ENCODE measurements around the gene GTF3A.
"Not testable (repeated sequence)": the region's sequence is repeated elsewhere in the genome, so short reads cannot be mapped to it uniquely, and the experiment has no call there.

- not testable (repeated sequence) for TF ChIP-seq POLR2A, TAF1 (IDR thresholded peaks at IDR 0.05; ENCODE audit: low read depth, low read length)
These were observed 24.0 kb upstream of the GTF3A start for GRCh38 chr13:27400405-27400804.
